NCI-H2227 (cell line): ENCODE results near the gene KAT2B.
"Not testable (repeated sequence)": the region's sequence is repeated elsewhere in the genome, so short reads cannot be mapped to it uniquely, and the experiment has no call there.

Experiments used
- DNase-seq: peaks from one replicate; lab custom pipeline; 2025; ENCODE audit not compliant: unreplicated experiment; lab: John Stamatoyannopoulos, UW

The KAT2B gene

GRCh38 chr3:20039765-20040547 is at the start of gene KAT2B:
Gene KAT2B, plus strand, starts transcription at chr3:20040446. Its CDS starts 32 bp downstream, at chr3:20040478.
- peak; percentile 71 for DNase-seq

DNA sequence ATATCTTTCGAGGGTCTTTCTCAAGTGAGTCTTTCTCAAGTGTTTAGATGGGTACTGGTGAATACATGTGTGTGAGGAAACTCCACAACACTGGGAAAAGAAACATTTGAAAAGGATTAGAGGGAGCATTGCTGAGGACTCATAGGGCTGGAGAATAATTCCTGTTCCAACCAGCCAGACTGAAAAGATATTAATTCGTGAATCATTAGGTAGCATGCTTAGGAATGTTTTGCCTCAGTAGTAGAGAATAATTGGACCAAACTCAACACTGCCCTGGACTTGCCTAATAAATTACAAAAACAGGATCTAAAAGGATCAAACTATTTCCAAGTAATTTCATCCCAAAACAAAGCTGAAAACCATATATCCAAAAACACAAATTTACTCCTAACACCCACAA is 45.5 kb upstream of the KAT2B start:
- DNase-seq, result no peak

GRCh38 chr3:19997502-19997901 is 42.7 kb upstream of the KAT2B start:
- DNase-seq, result no peak

DNA sequence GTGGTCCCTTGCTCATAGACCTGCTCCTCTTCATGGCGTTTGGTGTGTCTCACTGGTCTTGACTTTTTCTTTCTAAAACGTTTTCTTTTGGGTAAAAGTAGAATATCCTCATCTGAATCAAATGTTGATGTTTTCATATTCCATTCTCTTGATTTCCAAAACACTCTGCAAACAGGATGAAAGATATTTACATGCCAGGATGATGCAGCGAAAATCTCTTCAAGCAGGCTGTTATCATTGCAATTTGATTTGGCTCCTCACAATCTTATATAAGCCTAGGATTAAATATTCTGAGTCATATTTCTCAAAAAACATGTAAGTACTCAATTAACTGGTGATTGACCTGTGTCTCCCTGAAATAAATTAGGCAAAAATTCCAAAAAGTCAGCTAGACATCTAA is 38.3 kb upstream of the KAT2B start:
- no peak for DNase-seq

DNA sequence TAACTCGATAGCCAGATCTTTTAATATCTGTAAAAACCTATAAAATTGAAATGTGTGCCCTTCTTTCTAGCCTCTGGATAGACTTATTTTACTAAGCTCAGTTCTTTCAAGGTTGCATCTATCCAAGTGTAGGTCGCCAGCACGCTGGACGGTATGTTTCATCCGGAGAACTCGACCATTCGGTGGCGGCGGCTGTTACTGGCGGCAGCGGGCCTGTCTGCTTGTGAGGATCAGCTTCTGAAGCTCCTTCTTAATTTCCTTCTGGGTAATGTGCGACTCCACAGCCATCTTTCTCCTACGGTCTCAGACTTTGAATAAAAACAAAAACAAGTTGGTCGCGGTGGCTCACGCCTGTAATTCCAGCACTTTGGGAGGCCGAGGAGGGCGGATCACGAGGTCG is 32.3 kb upstream of the KAT2B start:
- no peak for DNase-seq

- no peak for DNase-seq
These were observed 31.6 kb upstream of the KAT2B start for GRCh38 chr3:20008646-20009045.

DNA sequence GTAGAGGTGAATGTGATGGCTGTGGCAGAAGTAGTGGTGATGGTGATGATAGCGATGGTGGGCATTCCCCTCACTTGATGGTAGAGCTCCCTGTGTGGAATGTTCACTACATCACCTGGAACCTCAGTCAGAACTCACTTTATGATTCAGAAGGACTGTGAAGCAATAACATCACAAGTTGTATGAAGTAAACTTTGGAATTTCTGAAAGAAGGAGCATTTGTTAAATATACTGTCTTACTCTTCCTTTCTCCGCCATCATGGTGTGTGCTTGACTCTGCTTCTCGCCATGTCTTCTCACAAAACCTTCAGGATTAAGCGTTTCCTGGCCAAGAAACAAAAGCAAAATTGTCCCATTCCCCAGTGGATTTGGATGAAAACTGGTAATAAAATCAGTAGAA is 28.1 kb upstream of the KAT2B start, which contains the start of gene PP2D1:
TSS of gene PP2D1 (minus strand) at position 101 of the 400 bp plus-strand sequence. CDS start 192 bp downstream, outside the sequence.
- DNase-seq, result no peak

DNA sequence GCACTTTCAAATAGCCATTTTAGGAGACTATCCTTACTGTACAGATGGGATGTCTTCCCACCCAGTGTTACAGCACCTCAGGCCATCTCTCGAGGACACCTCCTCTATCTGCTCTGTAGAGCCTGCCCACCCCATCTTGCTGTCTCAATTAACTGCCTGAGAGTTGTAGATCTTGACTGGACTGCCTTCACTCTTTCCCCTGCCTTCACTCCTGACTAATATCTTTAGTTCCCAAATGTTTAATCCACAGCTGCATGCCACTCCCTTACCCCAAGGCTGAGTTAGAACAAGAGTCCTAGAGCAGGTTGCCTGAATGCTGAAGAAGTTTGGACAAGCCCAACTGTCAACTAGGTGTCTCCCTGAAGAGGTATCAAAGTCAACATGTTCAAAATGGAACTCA is 26.9 kb upstream of the KAT2B start:
- DNase-seq, result no peak

DNA sequence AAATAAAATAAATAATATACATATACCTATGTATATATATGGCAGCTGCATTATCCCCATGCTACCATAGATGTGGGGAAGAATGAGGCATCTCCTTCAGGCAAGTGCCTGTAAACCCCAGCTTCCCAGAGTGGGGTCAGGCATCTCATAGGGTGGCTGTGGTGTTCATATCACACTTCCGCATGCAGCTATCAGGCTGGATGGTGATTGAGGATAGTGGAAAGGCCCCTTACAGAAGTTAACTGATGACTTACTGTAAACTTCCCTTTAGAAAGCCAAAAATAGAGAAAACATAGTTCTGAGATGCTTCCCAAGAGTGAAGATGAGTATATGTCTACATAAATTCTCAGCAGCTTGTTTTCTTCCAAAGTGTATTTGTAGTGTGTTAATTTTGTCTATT is 24.7 kb upstream of the KAT2B start:
- no peak for DNase-seq

DNA sequence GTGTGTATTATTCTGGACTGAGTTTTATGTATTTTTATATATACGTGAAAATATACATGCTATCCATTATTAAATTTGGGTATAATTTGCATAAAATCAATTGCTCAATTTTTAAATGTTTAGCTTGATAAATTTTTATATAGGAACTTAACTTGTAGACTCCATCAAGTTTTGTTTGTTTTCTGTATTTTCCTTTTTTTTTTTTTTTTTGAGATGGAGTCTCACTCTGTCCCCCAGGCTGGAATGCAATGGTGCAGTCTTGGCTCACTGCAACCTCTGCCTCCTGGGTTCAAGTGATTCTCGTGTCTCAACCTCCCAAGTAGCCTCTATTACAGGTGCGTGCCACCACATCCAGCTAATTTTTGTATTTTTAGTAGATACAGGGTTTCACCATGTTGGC is 24.2 kb upstream of the KAT2B start:
- DNase-seq, result not testable (repeated sequence)

GRCh38 chr3:20022954-20023622 is 17.2 kb upstream of the KAT2B start:
- no peak for DNase-seq

DNA sequence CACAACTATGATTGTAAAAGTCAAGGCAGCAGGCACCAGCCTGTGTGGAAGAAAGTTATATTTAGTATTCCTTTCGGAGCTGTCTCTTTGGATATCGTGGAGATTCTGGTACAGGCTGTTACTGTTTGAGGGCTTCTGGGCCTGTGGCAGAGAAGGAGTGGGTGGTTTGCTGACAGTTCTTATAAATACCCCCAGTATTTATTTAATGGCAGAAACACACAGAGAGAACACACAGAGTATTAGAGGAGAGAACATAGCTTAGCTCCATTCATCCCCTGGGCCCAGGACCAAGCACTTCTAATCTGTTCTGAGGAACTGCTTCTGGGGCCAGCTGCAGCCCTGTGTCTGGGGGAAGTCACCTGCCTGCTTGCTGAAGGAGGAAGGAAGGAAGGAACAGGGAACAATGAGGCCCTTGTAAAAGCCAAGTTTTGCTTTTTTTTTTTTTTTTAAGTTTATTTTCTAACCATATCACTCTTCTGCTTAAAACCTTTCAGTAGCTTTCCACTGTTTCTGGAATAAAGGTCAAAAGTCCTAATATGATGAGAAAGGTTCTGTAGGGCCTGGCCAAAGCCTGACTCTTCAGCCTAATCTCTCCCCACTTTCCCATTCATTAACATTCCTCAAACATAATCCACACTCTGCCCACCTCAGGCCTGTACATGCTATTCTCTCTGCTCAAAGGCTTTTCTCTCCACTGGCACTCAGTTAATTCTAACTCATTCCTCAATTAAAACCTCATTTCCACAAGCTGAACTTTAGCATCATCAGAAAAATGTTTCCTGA is 16.4 kb upstream of the KAT2B start:
- no peak for DNase-seq

DNA sequence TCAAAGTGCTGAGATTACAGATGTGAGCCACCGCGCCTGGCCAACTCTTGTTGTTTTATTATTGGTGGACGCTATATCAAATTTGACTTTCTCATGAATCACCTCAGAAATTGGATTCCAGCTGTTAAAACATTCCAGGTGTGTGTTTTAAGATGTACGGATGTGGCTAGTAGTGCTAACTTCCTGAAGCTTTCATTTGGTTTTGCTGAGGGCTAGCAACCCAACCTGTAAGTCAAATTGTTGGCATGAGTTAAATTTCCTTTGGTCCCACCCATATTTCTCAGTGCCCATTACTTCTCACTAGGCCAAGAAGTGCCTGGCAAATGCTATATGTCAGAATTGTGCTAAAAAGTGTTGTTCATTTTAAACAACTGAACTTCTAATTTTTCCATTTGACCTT is 13.1 kb upstream of the KAT2B start:
- no peak for DNase-seq

GRCh38 chr3:20028905-20029331 is 11.3 kb upstream of the KAT2B start:
- DNase-seq, result no peak

DNA sequence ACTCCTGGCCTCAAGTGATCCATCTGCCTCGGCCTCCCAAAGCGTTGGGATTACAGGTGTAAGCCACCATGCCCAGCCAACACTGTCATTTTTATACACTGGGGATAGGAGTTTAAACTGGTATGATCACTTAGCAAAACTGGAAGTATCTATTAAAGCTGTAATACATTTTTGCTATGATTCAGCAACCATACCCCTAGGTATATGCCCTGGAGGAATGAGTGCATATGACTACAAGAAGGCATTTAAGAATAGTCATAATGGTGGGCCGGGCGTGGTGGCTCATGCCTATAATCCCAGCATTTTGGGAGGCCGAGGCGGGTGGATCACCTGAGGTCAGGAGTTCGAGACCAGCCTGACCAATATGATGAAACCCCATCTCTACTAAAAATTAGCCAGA is 8.3 kb upstream of the KAT2B start:
- not testable (repeated sequence) for DNase-seq

DNA sequence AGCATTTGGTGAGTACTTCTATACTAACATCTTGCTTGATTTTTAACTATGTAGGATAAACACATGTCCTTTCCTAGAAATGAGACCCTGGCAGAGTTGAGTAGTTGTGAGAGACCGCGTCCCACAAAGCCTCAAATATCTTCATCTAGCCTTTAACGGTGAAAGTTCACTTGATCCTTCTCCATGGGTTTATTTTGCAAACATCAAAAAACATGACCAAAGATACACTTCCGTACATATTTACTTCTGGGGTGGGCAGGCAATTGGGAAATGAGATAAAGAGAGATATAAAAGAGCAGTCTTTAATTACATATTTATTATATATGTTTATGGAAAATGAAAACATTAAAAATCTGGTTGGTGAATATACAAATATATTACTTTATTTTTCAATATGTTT is 5.2 kb upstream of the KAT2B start:
- DNase-seq, result no peak

- no peak for DNase-seq
These were observed 2.8 kb upstream of the KAT2B start for GRCh38 chr3:20037255-20037996.

DNA sequence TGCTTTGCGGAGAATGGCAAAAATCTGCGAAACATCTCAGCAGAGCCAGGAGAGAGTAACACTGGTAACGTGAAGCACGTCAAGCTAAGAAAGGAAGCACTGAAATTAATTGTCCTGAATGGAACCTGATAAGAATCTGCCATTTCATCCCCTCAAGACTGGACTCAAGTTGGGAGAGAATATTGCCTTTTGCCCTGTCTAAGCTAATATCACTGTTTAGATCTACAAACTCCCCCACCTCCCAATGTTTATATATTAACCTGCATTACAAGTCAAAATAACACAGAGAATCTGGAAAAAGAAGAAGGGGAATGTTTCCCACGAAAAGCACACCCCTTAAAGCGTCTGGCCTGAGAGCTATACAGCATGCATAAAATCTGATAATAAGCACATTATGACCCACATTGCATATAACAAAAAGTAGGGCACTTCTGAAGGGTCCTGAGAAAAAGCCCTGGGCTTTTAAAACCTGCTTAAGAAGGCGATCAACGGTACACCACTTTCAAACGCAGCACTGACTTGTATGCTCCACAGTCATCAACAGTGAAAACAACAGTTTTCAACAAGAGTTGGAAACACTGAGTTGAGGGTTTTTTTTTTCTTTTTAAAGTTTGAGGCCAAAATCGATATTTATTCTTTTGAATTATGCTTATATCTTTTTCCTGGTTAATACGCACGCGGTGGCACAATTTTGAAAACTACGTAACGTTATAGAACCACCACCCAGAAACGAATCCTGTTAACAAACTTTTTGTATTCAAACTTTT is 1.4 kb upstream of the KAT2B start:
- no peak for DNase-seq

- DNase-seq, result no peak
These were observed 831 bp upstream of the KAT2B start for GRCh38 chr3:20039466-20039764.

- peak; percentile 51 for DNase-seq
These were observed 426 bp downstream of the KAT2B start for GRCh38 chr3:20040548-20041196.
